Astrocyte of the cerebellum (primary cell): ENCODE measurements around the gene GRPEL1.
A peak's percentile ranks its signal among the peaks of the same experiment; 100 is the strongest.
"Not testable (repeated sequence)": the region's sequence is repeated elsewhere in the genome, so short reads cannot be mapped to it uniquely, and the experiment has no call there.

ENCODE experiments used
- DNase-seq: peaks from one replicate; pipeline ENCODE4 v3.0.0-alpha.2; 2011; ENCODE audit warnings: low read depth
- H3K4me3 ChIP-seq: 2 replicates; pipeline ENCODE4 v1.5.1; 2011; ENCODE audit warnings: mild to moderate bottlenecking, low read depth, low read length, moderate library complexity
- CTCF ChIP-seq: IDR thresholded peaks from 2 replicates; pipeline ENCODE4 v1.5.1; 2012; ENCODE audit warnings: low read length, low read depth, moderate library complexity, mild to moderate bottlenecking; ENCODE audit errors: missing control alignments
- in situ Hi-C: cut with HindIII; loops from 2 replicates; pipeline ENCODE4 v1.10.0; 2017; ENCODE audit warnings: low sequenced_read_pairs

Gene GRPEL1

GRCh38 chr4:7083597-7084563 is 16.0 kb upstream of the GRPEL1 start:
- DNase-seq = no peak
- in situ Hi-C loops = no loop called here
- no peak overlapping the region for H3K4me3 ChIP-seq
- no peak for TF ChIP-seq CTCF

DNA sequence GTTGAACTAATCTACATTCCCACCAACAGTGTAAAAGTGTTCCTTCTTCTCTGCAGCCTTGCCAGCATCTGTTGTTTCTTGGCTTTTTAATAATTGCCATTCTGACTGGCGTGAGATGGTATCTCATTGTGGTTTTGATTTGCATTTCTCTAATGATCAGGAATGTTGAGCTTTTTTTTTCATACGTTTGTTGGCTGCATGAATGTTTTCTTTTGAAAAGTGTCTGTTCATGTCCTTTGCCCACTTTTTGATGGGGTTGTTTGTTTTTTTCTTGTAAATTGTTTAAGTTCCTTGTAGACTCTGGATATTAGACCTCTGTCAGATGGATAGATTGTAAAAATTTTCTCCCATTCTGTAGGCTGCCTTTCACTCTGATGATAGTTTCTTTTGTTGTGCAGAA is 12.0 kb upstream of the GRPEL1 start:
- H3K4me3 ChIP-seq, in situ Hi-C loops, DNase-seq: not testable (repeated sequence)

DNA sequence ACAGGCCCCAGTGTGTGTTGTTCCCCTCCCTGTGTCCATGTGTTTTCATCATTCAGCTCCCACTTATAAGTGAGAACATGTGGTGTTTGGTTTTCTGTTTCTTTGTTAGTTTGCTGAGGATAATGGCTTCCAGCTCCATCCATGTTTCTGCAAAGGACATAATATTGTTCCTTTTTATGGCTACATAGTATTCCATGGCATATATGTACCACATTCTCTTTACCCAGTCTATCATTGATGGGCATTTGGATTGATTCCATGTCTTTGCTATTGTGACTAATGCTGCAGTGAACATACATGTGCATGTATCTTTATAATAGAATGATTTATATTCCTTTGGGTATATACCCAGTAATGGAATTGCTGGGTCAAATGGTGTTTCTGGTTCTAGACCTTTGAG is 11.6 kb upstream of the GRPEL1 start:
- DNase-seq, in situ Hi-C loops, H3K4me3 ChIP-seq: not testable (repeated sequence)

- no peak for DNase-seq
- H3K4me3 ChIP-seq = no peak overlapping the region
- in situ Hi-C loops = no loop called here
- no peak for TF ChIP-seq CTCF
Measured at GRCh38 chr4:7078025-7078424, 10.2 kb upstream of the GRPEL1 start.

GRCh38 chr4:7077371-7077770 is 9.5 kb upstream of the GRPEL1 start:
- in situ Hi-C loops = no loop called here
- no peak overlapping the region for H3K4me3 ChIP-seq
- no peak for DNase-seq
- no peak for TF ChIP-seq CTCF

DNA sequence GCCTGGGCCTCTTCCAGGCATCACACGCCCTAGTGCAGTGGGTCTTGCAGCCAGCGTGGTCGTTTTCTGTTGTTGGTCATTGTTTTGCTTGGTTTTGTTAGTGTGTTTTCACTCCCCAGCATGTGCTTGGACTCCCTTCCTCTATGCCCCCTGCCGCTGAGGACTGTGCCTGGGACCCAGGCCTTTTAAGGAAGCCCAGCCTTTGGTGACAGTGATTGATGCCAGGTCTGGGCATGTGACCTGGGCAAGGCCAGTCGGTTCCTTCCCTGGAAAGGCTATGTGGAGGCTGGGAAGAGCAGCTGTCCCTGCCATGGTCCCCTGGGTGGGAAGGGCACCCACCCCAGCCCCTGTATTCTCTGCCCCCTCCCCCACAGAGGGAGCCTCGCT is 8.8 kb upstream of the GRPEL1 start:
- in situ Hi-C loops = no loop called here
- TF ChIP-seq CTCF = no peak
- DNase-seq = no peak
- H3K4me3 ChIP-seq = no peak overlapping the region

- DNase-seq = peak; percentile 12
- in situ Hi-C loops = no loop called here
- no peak overlapping the region for H3K4me3 ChIP-seq
- TF ChIP-seq CTCF = no peak
Measured at GRCh38 chr4:7075962-7076695, 8.3 kb upstream of the GRPEL1 start.
